Measurements from ENCODE around the gene UQCRC1.

DNA sequence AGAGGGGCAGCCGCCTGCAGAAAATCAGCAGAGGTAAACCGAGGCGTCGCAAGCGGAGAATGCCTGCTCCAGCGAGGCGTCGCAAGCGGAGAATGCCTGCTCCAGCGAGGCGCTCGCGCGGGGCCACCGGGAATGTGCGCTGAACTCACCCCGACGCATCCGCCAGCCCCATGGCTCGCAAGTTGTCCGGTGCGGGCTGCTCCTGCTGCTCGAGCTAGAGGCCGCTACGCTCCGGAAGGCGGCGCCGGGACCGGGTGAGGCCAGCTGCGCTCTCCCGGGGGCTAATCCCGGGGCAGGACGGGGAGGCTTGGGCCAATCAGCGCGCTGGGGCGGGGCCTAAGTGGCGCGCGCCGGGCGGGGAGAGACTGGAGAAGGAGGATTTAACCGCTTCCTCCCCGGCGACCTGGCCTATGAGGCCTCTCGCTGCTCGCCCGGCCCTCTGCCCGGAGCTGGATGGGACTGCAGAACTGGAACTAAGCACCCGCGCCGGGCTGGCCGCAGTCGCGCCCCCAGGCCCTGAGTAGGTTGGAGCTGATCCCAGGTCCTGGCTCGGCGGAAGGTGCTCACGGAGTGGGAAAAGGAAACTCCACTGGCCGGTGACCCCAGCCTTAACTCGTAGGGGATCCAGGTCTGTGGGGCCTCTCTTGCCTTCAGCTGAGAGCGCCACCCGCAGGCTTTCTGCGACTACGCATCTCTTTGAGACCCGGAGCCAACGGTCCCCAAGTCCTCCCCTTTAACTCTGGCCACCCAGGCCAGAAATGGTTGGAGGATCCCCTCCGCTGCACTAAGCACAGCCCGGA, 26.0 kb upstream of the UQCRC1 start, which contains the start of gene SLC26A6:
- TF ChIP-seq, protein P1, sequence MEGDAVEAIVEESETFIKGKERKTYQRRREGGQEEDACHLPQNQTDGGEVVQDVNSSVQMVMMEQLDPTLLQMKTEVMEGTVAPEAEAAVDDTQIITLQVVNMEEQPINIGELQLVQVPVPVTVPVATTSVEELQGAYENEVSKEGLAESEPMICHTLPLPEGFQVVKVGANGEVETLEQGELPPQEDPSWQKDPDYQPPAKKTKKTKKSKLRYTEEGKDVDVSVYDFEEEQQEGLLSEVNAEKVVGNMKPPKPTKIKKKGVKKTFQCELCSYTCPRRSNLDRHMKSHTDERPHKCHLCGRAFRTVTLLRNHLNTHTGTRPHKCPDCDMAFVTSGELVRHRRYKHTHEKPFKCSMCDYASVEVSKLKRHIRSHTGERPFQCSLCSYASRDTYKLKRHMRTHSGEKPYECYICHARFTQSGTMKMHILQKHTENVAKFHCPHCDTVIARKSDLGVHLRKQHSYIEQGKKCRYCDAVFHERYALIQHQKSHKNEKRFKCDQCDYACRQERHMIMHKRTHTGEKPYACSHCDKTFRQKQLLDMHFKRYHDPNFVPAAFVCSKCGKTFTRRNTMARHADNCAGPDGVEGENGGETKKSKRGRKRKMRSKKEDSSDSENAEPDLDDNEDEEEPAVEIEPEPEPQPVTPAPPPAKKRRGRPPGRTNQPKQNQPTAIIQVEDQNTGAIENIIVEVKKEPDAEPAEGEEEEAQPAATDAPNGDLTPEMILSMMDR (IDR thresholded peaks at IDR 0.05; ENCODE audit: insufficient read depth, low read length), result peak; percentile 75
- TF ChIP-seq, protein P2, sequence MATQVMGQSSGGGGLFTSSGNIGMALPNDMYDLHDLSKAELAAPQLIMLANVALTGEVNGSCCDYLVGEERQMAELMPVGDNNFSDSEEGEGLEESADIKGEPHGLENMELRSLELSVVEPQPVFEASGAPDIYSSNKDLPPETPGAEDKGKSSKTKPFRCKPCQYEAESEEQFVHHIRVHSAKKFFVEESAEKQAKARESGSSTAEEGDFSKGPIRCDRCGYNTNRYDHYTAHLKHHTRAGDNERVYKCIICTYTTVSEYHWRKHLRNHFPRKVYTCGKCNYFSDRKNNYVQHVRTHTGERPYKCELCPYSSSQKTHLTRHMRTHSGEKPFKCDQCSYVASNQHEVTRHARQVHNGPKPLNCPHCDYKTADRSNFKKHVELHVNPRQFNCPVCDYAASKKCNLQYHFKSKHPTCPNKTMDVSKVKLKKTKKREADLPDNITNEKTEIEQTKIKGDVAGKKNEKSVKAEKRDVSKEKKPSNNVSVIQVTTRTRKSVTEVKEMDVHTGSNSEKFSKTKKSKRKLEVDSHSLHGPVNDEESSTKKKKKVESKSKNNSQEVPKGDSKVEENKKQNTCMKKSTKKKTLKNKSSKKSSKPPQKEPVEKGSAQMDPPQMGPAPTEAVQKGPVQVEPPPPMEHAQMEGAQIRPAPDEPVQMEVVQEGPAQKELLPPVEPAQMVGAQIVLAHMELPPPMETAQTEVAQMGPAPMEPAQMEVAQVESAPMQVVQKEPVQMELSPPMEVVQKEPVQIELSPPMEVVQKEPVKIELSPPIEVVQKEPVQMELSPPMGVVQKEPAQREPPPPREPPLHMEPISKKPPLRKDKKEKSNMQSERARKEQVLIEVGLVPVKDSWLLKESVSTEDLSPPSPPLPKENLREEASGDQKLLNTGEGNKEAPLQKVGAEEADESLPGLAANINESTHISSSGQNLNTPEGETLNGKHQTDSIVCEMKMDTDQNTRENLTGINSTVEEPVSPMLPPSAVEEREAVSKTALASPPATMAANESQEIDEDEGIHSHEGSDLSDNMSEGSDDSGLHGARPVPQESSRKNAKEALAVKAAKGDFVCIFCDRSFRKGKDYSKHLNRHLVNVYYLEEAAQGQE (IDR thresholded peaks at IDR 0.05; ENCODE audit: insufficient replicate concordance, low read depth), result peak; percentile 40
- TF ChIP-seq POLR2AphosphoS5 (IDR thresholded peaks at IDR 0.05; ENCODE audit: low read depth), result peak; percentile 54; the same call in 1 of the 2 replicates
